ENCODE results near the gene TUBGCP6.

- TF ChIP-seq POLR2AphosphoS5 (IDR thresholded peaks at IDR 0.05; ENCODE audit: low read depth, low read length) (no peak), TAF1 (IDR thresholded peaks at IDR 0.05; ENCODE audit: low read depth, low read length) (no peak), POLR2A (IDR thresholded peaks at IDR 0.05; ENCODE audit: low read depth, low read length) (no peak), SPI1 (IDR thresholded peaks at IDR 0.05; ENCODE audit: low read depth, low read length) (peak; percentile 64), POU2F2 (IDR thresholded peaks at IDR 0.05; ENCODE audit: low read depth, low read length) (no peak)
These were observed 48.9 kb upstream of the TUBGCP6 start for GRCh38 chr22:50293441-50294318.
